Cardiac atrium fibroblast (primary cell): ENCODE data around the gene CHKA. TPM values are rescaled to one million over a fixed set of nuclear protein-coding genes. Genes with fewer than 3 reads are reported as not detected.

Experiments
- total RNA-seq: library from RNA; depleted of rRNA; stranded (reverse); fragments of >200 nt; gene quantifications from 2 replicates; pipeline ENCODE4 v1.2.3, GENCODE V29; 2015

CHKA gene
- 7.9 and 34.1 TPM in 2 replicates for total RNA-seq

GRCh38 chr11:68121067-68121899, at the start of gene CHKA:
CHKA (minus strand) TSS chr11:68121388; CDS start chr11:68121177, 211 bp downstream.

GRCh38 chr11:68038718-68039525, 82.3 kb downstream of the CHKA start, which contains the start of gene TCIRG1:
TCIRG1 (plus strand) TSS chr11:68039025; CDS start chr11:68041272, 2,247 bp downstream.

GRCh38 chr11:68030318-68031143, 90.7 kb downstream of the CHKA start, which contains the start of gene NDUFS8:
NDUFS8 (plus strand) TSS chr11:68030681; CDS start chr11:68032152, 1,471 bp downstream.

GRCh38 chr11:68010090-68011041, 110.8 kb downstream of the CHKA start, which contains the start of gene ALDH3B1:
ALDH3B1 (plus strand) TSS chr11:68010327; CDS start chr11:68015298, 4,971 bp downstream.

GRCh38 chr11:68003846-68004550, 117.2 kb downstream of the CHKA start, which contains the start of gene UNC93B1:
UNC93B1 (minus strand) TSS chr11:68004097; CDS start chr11:68004043, 54 bp downstream.

Other genes with a start within 250 kb of the CHKA start
- 24.2 and 32.9 TPM in 2 replicates for gene UNC93B1, start 117.3 kb downstream of the CHKA start, total RNA-seq
- gene ALDH3B1, start 111.1 kb downstream of the CHKA start, total RNA-seq, result 10.8 and 14.6 TPM in 2 replicates
- 118 and 150 TPM in 2 replicates for gene NDUFS8, start 90.7 kb downstream of the CHKA start, total RNA-seq
- gene TCIRG1, start 82.4 kb downstream of the CHKA start, total RNA-seq, result 87.0 and 105 TPM in 2 replicates
- gene KMT5B, start 91.9 kb upstream of the CHKA start, total RNA-seq, result 14.8 and 14.9 TPM in 2 replicates
- gene C11orf24, start 150.6 kb upstream of the CHKA start, total RNA-seq, result 50.7 and 67.1 TPM in 2 replicates
- gene LRP5, start 191.2 kb upstream of the CHKA start, total RNA-seq, result 37.6 and 45.0 TPM in 2 replicates